DND-41 (cell line): ENCODE measurements around the gene CHMP1B.

ENCODE experiments used
- ATAC-seq: fragments of 200-7000 bp; cut with Tn5 transposase; 3 replicates; pipeline ENCODE4 v1.9.1; 2021; ENCODE audit warnings: low read depth; ENCODE audit not compliant: insufficient read depth
- DNase-seq: peaks from one replicate; pipeline ENCODE4 v3.0.0-alpha.2; 2020
- H2AFZ ChIP-seq: 2 replicates; pipeline ENCODE4 v1.6.0; 2012; ENCODE audit warnings: low read depth, low read length
- H3K27ac ChIP-seq: 2 replicates; pipeline ENCODE4 v1.5.1; 2012; ENCODE audit warnings: low read length, inconsistent platforms
- H3K27me3 ChIP-seq: fragments of 200-600 bp; sonication (generic); 2 replicates; pipeline ENCODE4 v1.6.0; 2012; ENCODE audit warnings: low read length, mild to moderate bottlenecking, inconsistent platforms; ENCODE audit not compliant: insufficient read depth, poor library complexity
- H3K36me3 ChIP-seq: 2 replicates; pipeline ENCODE4 v1.5.1; 2012; ENCODE audit warnings: low read length, inconsistent platforms; ENCODE audit not compliant: insufficient read depth
- H3K4me1 ChIP-seq: 2 replicates; pipeline ENCODE4 v1.5.1; 2012; ENCODE audit warnings: mild to moderate bottlenecking, low read length; ENCODE audit not compliant: insufficient read depth
- H3K4me2 ChIP-seq: 2 replicates; pipeline ENCODE4 v1.6.0; 2012; ENCODE audit warnings: mild to moderate bottlenecking, moderate library complexity, low read length, inconsistent platforms; ENCODE audit not compliant: insufficient read depth
- H3K4me3 ChIP-seq, 2 experiments: fragments of 200-600 bp in 1 of 2; shearing (Covaris generic) in 1 of 2; 2 replicates each; pipeline ENCODE4 v1.5.1; 2012 to 2016; ENCODE audit warnings: inconsistent platforms in 2 of 2, low read length in 2 of 2, mild to moderate bottlenecking in 2 of 2, low read depth in 1 of 2, moderate library complexity in 1 of 2
- H3K79me2 ChIP-seq: 2 replicates; pipeline ENCODE4 v1.6.0; 2012; ENCODE audit warnings: low read length, inconsistent platforms; ENCODE audit not compliant: insufficient read depth
- H3K9ac ChIP-seq: 2 replicates; pipeline ENCODE4 v1.6.0; 2012; ENCODE audit warnings: low read depth, mild to moderate bottlenecking, inconsistent platforms, low read length, moderate library complexity
- H3K9me3 ChIP-seq: 2 replicates; pipeline ENCODE4 v1.5.1; 2012; ENCODE audit warnings: low read length, moderate library complexity, mild to moderate bottlenecking, inconsistent platforms; ENCODE audit not compliant: insufficient read depth, severe bottlenecking
- H4K20me1 ChIP-seq: 2 replicates; pipeline ENCODE4 v1.6.0; 2012; ENCODE audit warnings: low read length; ENCODE audit not compliant: insufficient read depth
- EZH2 ChIP-seq: IDR thresholded peaks from 3 replicates; pipeline ENCODE4 v1.6.1; 2012; ENCODE audit warnings: borderline replicate concordance, low read depth, mild to moderate bottlenecking, moderate library complexity, low read length, inconsistent platforms; ENCODE audit not compliant: severe bottlenecking
- TF ChIP-seq, protein P1 (sequence below): IDR thresholded peaks from 2 replicates; pipeline ENCODE4 v1.5.1; 2012; ENCODE audit warnings: borderline replicate concordance, low read length, moderate library complexity, mild to moderate bottlenecking; ENCODE audit not compliant: poor library complexity, severe bottlenecking; ENCODE audit errors: extremely low read depth

The CHMP1B gene

DNA sequence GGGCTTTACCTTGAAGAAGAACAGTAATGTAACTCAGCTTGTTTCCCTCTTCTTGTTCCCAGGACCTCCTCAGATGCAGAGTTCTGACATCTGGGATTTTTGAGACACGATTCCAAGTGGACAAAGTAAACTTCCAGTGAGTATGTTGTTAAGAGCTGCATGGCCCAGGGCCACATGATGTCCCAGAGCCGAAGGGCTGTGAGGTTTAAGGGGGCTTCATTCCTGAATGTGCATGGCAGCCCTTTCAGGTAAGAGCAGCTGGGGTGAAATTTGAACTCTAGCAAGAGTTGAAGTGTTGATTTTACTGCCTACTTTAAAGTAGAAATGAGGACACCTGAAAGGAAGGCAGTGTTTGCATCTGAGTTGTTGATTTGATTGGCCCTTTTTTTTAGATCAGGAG is 13.3 kb downstream of the CHMP1B start:
- H3K36me3 ChIP-seq: no peaks in the 10 kb centered on the region
- H3K27me3 ChIP-seq: no peaks in the 10 kb centered on the region
- no peaks in the 10 kb centered on the region for H3K9me3 ChIP-seq
- DNase-seq (no peak), ATAC-seq (no peak)
- H3K79me2 ChIP-seq: no peaks in the 10 kb centered on the region
- H4K20me1 ChIP-seq: no peaks in the 10 kb centered on the region
- no peak overlapping the region for H3K4me3 ChIP-seq
- H3K9ac ChIP-seq: no peak overlapping the region
- TF ChIP-seq EZH2: no peak
- TF ChIP-seq, protein P1, sequence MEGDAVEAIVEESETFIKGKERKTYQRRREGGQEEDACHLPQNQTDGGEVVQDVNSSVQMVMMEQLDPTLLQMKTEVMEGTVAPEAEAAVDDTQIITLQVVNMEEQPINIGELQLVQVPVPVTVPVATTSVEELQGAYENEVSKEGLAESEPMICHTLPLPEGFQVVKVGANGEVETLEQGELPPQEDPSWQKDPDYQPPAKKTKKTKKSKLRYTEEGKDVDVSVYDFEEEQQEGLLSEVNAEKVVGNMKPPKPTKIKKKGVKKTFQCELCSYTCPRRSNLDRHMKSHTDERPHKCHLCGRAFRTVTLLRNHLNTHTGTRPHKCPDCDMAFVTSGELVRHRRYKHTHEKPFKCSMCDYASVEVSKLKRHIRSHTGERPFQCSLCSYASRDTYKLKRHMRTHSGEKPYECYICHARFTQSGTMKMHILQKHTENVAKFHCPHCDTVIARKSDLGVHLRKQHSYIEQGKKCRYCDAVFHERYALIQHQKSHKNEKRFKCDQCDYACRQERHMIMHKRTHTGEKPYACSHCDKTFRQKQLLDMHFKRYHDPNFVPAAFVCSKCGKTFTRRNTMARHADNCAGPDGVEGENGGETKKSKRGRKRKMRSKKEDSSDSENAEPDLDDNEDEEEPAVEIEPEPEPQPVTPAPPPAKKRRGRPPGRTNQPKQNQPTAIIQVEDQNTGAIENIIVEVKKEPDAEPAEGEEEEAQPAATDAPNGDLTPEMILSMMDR: no peak
- no peak overlapping the region for H3K4me2 ChIP-seq
- no peaks in the 10 kb centered on the region for H3K4me1 ChIP-seq
- no peak overlapping the region for H2AFZ ChIP-seq
- H3K27ac ChIP-seq: no peak overlapping the region

DNA sequence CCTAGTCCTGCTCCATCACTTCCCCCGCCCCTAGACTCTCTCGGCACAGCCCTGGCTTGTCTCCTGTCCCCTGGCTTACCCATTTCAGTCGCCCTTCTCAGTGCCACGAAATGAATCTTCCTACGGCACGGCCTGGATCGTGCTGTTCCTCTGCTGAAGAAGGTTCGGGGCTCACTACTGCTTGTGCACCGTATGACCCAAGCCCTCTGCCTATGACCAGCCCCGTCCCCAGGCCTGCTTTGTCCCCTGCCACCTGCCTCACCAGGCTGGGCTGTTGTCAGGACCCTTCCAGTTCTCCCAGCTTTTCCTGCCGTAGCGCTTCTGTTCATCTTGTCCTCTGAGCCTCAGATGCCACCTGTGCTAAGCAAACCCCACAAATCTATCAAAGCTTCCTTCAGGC is 13.9 kb downstream of the CHMP1B start:
- H3K27me3 ChIP-seq: no peaks in the 10 kb centered on the region
- no peaks in the 10 kb centered on the region for H4K20me1 ChIP-seq
- H3K9me3 ChIP-seq: no peaks in the 10 kb centered on the region
- no peaks in the 10 kb centered on the region for H3K4me1 ChIP-seq
- ATAC-seq: no peak
- H3K27ac ChIP-seq: no peak overlapping the region
- no peak overlapping the region for H2AFZ ChIP-seq
- no peaks in the 10 kb centered on the region for H3K36me3 ChIP-seq
- TF ChIP-seq, protein P1: no peak
- no peak for TF ChIP-seq EZH2
- no peak overlapping the region for H3K4me2 ChIP-seq
- H3K9ac ChIP-seq: no peak overlapping the region
- H3K4me3 ChIP-seq: no peak overlapping the region
- H3K79me2 ChIP-seq: no peaks in the 10 kb centered on the region
- no peak for DNase-seq

DNA sequence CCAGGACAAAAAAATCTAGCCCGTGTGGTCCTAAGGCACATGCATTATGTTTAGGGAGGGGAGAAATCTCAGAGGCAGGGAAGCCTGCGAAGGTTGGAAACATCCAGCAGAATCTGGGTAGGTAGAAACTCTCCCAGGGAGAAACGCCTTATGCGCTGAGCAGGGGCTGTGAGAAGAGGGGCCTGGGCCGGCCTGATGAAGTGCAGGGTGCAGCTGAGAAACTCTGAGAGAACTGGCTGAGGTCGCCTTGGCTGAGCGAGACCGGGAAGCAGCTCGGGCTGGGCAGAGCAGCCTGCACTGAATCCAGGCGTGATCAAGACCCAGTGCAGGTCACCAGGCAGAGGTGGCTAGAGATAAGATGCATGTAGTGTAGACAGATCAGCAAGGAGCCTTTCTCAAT is 15.1 kb downstream of the CHMP1B start:
- Histone ChIP-seq H3K79me2 (no peaks in the 10 kb centered on the region), H3K4me3 (no peak overlapping the region), H3K9ac (no peak overlapping the region), H3K27ac (no peak overlapping the region), H3K36me3 (no peaks in the 10 kb centered on the region), H4K20me1 (no peaks in the 10 kb centered on the region), H3K27me3 (no peaks in the 10 kb centered on the region), H3K9me3 (no peaks in the 10 kb centered on the region), H3K4me1 (no peaks in the 10 kb centered on the region), H3K4me2 (no peak overlapping the region), H2AFZ (no peak overlapping the region)
- TF ChIP-seq, protein P1: no peak
- TF ChIP-seq EZH2: no peak
- ATAC-seq (no peak), DNase-seq (no peak)

DNA sequence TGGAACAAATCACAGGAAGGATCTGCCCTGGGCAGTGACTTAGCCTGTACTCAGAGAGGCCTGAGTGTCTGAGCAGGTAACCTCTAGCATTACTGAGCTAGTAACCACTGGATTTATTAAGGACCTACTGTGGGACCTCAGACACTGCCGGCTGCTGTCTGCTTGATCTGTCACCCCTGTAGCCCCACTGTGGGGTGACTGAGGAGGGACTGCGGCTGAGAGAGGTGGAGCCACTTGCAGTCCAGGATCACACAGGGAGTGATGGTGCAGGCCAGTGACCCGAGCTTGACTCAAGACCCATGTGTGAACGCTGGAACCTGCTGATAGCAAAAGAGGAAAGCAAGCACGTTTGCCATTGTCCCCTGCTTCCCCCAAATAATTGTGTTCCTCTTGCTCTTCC is 15.6 kb downstream of the CHMP1B start:
- Histone ChIP-seq H3K4me1 (no peaks in the 10 kb centered on the region), H3K9me3 (no peaks in the 10 kb centered on the region), H4K20me1 (no peaks in the 10 kb centered on the region), H3K4me2 (no peak overlapping the region), H3K9ac (no peak overlapping the region), H3K4me3 (no peak overlapping the region), H3K27me3 (no peaks in the 10 kb centered on the region), H2AFZ (no peak overlapping the region), H3K79me2 (no peaks in the 10 kb centered on the region), H3K36me3 (no peaks in the 10 kb centered on the region), H3K27ac (no peak overlapping the region)
- DNase-seq (no peak), ATAC-seq (no peak)
- TF ChIP-seq, protein P1: no peak
- no peak for TF ChIP-seq EZH2
